GM12875 (cell line): ENCODE measurements around the gene CCBE1.

Experiments
- H3K4me3 ChIP-seq: one replicate; pipeline ENCODE4 v1.5.1; 2011; ENCODE audit warnings: low read depth, low read length, control low read depth
- CTCF ChIP-seq: IDR thresholded peaks from 2 replicates; pipeline ENCODE4 v1.5.1; 2011; ENCODE audit warnings: low read depth, mild to moderate bottlenecking, control low read depth, inconsistent platforms, low read length, moderate library complexity, borderline replicate concordance; ENCODE audit not compliant: insufficient read depth

CCBE1 gene

GRCh38 chr18:59566533-59566971, 130.7 kb downstream of the CCBE1 start:
- no peak for TF ChIP-seq CTCF
- no peak overlapping the region for H3K4me3 ChIP-seq

- no peak overlapping the region for H3K4me3 ChIP-seq
- TF ChIP-seq CTCF = no peak
These were observed 131.3 kb downstream of the CCBE1 start for GRCh38 chr18:59565957-59566356.

GRCh38 chr18:59564561-59564960, 132.7 kb downstream of the CCBE1 start:
- no peak overlapping the region for H3K4me3 ChIP-seq
- no peak for TF ChIP-seq CTCF

- TF ChIP-seq CTCF = no peak
- no peak overlapping the region for H3K4me3 ChIP-seq
These were observed 133.9 kb downstream of the CCBE1 start for GRCh38 chr18:59563176-59563785.

- H3K4me3 ChIP-seq = no peak overlapping the region
- TF ChIP-seq CTCF = no peak
These were observed 134.5 kb downstream of the CCBE1 start for GRCh38 chr18:59562751-59563150.

GRCh38 chr18:59561612-59562011, 135.6 kb downstream of the CCBE1 start:
- no peak overlapping the region for H3K4me3 ChIP-seq

More at GRCh38 chr18:59561612-59562011, 135.6 kb downstream of the CCBE1 start:
- no peak for TF ChIP-seq CTCF
